ENCODE measurements around the gene BLID.

The BLID gene, protein sequence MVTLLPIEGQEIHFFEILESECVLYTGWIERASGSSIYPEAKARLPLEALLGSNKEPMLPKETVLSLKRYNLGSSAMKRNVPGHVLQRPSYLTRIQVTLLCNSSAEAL

DNA sequence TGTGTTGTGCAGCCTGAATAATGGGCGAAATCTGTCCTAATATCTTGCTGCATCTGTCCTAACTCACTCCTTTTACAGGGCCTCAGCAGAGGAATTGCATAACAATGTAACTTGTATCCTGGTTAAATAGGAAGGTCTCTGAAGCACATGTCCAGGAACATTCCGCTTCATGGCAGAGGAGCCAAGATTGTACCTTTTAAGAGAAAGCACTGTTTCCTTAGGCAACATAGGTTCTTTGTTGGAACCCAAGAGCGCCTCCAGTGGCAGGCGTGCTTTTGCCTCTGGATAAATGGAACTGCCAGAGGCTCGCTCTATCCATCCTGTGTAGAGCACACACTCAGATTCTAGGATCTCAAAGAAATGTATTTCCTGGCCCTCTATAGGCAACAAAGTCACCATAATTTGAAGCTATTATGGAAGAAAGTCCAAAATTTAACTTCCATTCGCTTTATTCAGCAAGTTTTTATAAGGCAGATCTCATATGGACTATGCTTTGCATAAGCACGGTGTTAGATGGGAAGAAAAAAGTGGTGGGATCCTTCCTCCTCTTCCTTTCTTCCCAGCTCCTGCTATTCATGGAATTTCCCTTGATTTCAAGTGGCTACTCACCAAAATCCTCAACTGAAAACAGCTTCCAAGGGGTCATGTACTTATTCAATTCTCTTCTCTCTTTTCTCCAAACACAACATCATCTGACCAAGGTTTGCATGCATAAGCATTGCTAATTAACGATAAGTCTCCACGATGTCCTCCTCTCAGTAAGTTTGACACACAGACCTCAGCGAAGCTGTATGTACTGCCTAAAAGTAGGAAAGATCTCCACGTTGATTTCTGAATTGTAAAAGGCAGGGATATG is at the start of gene BLID:
TSS of gene BLID (minus strand) at position 692 of the 856 bp plus-strand sequence. CDS start at position 399, 293 bp downstream.
- no peak for DNase-seq

DNA sequence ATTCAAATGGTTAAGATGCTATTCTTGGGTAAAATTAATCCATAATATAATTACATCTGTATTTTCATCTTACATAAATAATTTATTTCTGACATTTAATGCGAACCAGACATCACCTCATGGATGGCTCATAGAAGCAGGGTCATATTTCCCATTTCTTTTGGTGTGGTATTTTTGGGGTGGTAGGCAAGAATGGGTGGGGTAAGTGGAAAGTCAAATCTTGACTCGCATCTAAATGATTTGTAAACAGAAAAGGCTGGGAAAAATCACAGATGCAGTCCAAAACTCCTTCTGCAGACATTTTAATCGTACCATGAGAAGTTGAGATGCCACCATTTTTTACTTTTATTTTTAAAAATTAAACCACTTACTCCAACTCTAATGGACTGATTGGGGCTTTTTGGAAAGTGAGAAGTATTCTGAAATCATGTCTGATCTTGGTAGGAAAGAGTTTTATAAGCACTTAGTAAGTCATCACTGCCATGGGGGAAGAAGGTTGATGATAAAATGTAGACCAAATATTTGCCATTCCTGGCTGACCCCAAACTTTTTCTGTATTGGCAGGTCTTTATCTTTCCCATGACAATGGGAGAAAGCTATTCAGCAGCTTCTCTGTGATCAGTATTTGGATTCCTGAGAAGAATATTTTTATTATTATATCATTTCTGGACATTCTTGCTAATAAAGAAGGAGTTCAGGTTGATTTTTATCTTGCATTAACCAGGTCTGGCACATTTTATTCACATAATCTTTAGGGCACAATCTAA is 47.2 kb upstream of the BLID start:
- DNase-seq, result no peak

DNA sequence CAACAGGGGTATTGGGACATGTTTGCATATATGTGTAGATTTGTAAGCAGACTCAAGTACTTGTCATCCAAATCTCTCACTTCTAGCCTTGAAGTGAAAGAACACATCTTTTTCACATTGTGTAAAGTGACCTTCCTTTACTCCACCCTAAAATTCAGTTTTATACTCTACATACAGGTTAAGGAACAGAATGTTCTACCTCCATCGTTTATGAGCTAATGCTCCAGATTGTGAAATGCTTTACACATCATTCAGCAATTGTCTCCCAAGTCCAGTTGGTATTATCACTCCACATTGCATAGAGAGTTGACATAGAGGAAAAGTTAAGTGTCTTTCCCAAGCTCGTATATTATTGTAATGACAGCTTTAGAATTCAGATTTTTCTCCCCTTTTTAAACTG is 46.1 kb upstream of the BLID start:
- DNase-seq, result no peak

DNA sequence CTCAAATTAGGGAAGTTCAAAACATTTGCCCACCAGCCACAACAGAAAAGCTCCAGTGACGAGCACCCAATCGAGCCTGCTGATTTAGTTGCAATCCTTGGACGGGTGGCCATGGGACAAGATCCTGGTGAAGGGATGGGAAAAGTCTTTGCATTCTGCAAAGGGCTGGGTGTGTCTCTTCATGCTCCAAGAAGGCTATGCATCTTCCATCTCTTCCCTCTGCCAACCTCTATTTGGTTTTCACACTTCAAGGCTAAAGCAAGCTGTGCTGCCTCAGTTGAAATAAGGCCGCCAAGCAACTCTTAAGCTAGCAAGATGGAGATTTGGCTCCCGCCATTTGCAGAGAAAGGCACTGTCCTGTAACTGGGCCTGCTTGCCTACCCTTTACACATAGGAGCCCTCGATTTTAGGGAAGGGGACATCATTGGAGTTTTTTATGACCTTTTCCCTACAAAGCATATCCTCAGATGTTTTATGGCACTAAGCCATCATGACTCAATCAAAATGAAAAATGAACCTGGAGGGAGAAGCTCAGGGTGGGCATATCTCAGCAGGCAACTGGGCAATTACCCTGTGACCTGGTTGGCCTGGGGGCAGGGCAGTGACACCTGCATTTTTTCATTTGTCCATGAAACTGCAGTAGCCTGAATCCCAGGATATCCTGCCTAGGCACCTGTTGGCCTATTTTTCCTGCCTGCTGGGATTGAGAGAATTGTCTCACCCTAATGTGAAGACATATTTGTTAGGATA is 45.0 kb upstream of the BLID start:
- no peak for DNase-seq

DNA sequence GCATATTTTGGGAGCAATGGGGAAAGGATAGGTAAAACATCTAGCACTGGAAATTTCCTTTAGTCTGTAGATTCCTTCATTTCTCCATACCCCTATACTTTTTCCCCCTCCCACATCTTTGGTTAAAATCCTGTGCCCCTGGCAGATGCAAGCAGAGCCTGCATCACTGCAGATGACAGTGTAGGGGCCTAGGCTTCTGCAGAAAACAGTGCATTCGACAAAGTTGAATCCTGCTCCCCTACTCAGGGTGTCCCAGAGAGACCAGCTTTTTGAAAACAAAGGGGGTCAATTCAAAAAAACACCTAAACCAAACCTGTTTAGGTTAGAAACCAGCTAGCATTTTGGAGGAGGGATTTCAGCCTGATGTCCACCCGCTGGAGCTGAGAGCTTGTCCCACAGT is 43.8 kb upstream of the BLID start:
- no peak for DNase-seq

DNA sequence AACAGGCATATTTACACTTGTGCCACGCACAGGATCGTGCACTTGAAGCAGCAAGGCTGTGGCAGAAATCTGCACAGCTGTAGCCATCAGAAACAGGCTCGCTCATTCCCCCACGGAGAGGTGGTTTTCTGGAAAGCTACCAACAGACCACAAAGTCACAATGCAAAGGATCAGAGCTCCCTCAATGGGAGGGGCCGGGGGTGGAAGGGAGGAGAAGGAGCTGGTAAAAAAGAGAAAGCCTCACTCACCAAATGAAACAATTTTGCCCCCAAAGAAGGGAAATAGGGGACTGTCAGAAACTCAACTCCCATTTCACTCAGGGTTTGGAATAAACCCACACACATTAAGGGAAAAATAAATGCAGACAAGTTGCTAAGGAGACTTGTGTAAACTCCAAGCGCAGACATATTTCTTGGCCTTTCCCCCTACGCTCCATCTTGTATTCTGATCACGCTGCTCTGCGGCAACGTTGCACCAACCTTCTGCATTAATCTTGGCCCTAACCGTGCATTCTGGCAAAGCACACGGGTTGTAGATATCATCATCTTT is 43.2 kb upstream of the BLID start:
- no peak for DNase-seq

DNA sequence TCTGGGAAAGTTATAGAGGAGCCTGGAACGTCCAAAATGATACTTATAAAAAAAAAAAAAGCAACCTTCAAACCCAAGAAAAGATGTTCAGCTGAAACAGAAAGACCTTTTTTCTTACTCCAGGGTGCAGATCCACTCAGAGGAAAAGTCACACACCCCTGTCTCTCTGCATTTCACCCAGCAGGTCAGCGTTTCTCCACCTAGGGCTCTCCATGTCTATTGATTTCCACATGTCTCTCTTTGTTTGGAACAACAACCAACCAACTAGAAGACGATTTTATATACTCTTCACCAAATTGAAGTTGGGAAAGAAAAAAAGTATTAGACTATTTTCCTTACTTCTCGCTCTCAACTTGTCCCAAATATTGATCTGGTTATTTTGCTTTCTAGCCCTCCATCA is 42.2 kb upstream of the BLID start:
- DNase-seq, result no peak

DNA sequence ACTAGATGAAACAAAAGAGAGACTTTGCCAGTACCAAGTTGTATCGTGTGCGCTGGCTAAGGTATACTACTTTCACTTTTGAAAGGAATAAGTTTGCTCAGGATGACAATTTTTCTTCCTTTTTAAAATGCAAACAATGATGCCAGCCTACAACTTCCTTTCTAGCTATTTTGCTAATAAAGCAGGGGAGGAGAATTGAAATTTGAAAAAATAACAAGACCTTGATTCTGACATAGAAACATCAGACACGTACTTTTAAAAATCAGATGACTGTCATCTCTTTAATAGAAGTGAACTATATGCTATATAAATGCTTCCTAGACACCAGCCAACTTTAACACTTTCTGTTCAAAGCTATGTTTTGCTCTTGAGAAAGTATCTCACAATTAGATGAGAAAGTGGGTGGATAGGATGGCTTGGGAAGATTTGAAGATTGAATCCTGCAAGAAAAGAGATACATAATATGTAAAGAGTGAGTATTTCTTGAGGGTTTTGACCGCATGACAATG is 41.7 kb upstream of the BLID start:
- peak in 1 of 2 donors; percentile 9 for DNase-seq

DNA sequence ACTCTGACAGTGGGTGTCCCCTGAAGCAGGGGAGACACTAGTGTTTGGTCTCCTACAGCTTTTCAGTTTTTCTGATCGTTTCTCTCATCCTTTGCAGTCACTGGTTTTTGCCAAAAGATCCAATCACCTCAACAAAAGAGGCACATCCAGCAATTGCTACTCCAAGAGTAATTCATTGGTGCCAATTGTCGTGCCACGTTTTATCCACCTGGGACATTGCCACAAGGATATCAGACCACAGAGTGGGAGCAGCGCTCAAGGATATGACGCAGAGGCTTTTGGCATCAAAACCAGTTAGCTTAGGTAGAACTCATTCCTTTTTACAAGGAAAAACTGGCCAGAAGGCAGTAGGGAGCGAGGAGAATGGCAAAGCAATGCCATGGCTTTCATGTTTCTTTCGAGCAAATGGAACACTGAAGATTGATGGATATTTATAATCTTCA is 40.9 kb upstream of the BLID start:
- no peak for DNase-seq

DNA sequence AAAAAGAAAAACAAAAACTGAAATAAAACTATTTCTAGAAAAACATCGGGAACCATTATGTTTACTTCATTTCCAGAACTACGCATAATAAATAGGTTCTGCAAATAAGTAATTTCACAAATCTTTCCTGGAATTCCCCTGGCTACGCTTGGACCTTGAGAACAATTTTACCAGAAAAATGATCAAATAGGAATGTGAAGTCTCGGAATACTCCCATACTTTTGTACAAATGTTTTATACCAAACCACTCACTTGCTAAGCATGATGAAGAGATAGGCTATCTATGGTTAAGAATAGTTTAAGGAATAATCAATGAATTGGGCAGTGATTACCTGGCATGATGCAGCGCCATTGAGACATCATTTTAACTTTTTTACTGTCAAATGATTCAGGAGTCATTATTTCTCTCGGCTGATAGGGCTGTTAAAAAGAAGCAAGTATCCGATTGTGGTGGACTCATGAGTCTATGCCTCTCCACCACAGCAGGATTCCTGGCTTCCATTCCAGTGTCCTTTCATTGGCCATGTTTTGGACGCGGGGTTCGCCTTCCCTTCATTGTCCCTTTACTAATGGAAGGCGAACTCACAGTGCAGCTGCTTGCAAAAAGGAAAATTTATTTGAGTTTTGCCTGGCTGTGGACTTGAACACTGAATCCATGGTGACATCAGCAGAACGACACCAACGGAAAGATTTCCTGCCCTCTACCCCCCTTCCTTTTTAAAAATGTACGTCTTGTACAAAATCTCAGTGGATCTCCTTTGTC is 39.9 kb upstream of the BLID start:
- no peak for DNase-seq

DNA sequence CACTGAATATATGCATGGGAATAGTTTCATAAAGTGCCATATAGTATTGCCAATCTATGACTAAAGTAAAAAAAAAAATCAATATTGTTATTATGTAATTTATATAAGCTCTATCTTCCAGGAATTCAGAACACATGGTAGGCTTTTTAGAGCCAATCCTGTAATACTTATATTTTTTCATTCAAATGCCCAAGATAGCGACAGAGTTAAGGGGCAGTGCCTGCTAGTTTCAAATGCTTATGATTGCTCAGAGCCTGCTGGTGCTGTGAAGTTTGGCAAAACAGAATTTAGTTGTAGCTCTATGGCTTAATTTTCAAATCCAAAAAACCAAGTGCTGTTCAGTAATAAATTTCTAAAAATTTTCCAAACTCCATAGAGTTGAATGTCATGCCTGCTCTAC is 39.0 kb upstream of the BLID start:
- no peak for DNase-seq

DNA sequence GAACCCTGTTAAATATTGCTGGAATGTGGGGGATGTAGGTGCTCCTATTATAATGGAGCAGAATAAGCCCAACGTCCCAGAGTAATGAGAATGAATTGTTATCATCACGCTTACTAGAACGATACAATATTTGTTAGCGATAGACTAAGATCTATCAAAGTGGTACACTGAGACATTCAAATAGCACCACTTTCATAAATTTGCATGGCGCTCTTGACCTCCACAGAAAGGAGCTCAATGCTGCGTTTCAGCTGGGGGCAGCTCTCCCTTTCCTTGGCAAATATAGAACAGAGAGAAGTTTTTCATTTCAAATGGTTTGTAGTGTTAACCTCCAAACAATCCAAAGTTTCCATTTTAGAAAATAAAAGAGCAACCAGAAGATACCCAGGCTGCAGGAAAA is 38.2 kb upstream of the BLID start:
- DNase-seq, result no peak

DNA sequence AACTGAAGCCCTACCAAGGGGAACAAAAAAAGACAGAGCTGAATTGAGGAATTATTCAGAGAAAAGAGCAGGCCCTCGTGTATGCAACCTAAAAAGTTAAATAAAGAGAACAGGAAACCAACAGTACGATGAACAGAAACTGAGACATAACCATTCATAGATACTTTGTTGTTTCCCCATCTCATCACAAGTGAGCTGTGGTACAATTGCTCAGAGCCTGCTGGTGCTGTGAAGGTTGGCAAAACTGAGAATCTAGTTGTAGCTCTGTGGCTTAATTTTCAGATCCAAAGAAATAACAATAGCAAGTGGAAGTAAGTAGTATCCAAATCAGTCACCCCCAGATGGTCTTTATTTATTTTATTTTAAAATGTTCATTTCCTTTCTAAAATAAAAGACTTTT is 37.7 kb upstream of the BLID start:
- DNase-seq, result no peak

DNA sequence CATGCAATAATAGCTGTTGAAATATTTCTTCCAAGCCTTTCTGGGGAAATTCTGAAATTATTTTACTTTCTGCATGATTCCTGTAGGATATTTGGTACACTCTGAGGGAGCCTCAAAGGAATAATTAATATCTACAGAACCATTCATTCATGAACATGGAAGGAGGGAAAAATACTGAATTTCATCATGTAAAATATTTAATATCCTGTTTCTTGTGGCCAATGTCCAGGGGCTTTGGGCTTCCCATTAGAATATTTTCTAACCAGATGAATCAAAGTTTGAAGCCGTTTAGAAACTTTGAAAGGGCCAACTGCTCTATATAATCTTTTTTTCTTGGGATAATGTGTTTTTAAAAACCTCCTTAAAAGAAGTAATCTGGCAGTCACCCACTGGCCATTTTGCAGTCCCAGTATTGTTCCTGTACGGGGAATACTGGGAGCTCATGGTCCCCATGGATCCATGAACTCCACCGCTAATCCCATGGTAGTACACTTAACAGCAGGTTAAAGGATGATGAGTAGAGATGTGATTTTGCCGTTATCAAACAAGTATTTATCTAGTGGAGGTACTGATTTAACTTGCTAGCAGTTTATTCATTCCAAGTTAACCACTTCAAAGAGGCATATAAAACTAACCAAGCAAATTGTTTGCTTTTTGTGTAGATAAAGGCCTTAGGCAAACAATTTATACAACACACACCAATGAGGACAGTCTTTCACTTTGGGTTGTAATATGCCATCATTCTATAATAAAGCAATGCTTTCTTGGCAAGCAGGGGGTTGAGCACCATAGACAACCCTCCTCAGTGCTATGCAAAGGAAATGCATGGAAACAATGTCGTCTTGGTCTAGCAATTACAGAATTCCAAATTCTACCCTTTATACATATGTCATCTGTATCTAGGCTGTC is 34.5 kb upstream of the BLID start:
- no peak for DNase-seq

DNA sequence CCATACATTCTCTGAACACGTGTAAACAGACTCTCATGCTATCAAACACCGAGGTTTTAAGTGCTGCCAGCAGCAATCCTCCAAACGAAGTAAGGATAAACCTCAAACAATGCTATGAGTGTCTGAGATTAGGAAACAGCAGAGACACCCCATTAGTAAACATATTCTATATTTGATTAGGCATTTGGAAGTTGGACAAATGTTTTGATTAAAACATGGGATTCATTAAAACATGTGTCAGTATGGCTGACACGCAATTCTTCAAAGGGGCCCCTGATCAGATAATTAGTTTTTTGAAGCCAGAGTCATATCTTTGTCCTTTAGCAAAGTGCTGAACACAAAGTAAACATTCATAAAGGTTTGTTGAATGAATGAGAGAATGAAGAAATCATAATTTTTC is 33.2 kb upstream of the BLID start:
- no peak for DNase-seq

DNA sequence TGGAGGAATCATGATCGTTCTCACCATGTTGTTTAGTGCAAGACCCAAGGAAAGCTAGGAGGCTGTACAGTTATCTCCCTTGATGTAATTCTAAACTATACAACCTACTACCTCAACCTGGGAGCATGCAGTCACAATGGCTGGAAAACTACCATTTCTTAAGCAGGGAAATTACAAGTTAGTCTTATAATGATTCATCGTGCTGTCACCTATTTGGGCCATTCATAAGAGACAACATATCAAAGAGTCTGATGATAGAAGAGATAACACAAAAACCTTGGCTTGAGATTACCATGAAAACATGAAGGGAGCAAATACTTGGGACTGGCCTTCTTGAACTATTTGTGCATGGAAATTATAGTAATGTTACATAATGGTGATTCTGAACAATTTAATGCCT is 30.5 kb upstream of the BLID start:
- no peak for DNase-seq

DNA sequence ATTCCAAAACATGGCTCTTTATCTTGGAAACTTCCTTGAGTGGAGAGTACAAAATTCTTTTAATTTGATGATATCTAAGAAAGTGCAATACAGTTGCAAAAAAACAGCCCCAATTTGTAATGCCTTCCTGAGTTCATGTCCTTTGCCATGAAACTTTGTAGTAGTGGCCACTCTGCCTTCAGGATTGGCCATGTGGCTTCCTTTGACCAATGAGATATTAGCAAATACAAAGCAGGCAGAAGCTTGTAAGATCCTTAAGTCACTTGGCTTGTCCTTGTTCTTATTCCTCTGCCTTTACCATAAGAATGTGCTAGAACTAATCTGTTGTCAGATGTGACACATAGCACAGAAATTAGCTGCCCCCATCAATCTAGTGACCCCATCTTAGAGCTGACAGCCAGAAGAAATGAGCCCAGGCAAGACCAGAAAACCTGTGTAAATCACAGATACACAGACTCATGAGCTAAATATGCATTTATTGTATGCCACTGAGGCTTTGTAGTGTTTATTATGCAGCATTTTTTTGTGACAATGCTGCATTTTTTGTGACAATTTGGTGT is 29.8 kb upstream of the BLID start:
- no peak for DNase-seq

DNA sequence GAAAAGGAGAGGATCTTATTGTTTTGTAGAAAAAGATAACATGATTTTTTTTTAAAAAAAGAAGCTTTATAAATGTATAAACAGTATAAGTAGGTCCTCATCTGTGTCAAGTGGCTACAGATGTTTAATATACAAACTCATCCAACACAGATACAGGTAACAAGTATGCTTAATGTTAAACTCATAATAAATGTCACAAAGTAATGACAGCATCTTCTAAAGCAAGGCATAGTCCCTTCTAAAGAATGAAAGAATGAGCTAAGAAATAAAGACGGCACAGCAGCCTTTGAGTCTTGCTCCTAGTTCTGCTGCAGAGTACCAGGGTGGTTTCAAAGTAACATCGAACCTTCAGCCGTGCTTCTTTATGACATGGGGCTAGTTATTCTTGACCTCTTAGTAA is 28.7 kb upstream of the BLID start:
- no peak for DNase-seq

DNA sequence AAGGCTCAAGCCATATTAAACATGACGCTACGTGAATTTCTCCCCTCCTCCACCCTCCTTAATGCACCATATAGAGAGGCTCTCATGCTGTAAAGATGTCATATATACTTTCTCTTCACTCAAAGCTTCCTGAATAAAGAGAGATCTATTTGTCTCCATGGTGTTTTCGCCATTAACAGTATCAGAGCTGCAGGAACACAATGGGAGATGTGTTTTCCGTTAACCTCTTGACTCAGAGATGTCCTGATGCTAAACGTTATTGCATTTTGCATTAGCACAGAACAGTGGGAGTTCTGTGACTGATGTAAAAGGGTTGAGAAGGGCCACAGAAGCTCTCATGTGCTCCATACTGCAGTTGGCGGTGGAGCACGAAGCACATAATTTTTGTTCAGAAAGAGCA is 25.7 kb upstream of the BLID start:
- no peak for DNase-seq

DNA sequence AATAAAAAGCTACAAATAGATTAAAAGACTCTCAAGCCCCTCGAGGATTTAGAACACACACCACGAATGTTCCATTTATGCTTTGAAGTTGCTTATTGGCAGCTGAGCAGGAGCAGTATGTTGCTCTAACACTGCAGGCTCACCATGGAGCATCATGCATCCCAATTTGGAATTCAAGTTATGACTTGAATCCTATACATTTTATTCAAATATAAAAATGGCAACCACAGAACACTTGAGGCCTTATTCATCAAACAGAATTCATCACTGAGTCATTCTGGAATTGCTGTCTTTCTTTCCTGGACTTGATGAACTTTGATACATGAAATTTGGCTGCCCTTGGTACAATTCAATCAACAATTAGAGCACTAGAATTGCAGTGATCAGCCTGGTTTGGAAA is 24.5 kb upstream of the BLID start:
- no peak for DNase-seq

DNA sequence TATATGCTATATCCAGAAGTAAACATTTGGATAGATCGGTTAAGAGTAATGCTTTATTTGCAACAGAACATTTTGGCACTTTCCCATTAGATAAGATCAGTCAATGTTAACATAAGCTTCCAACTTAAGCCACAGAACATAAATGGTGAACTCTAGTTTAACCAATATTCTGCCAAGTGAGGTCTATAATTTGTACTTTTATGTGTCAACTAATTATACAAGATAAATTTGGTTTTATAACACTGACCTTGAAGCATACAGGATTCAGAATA is 23.5 kb upstream of the BLID start:
- DNase-seq, result no peak

Measured in inflammatory macrophage treated with lipopolysaccharide for 1 hour (primary cell).